K562 treated with DMSO at 1 percent for 48 hours (cell line): ENCODE results near the gene CXXC1. TPM values are rescaled to one million over a fixed set of nuclear protein-coding genes. Genes with fewer than 3 reads are reported as not detected.

Experiments used
- total RNA-seq: library from RNA; unstranded; fragments of 300-600 nt; gene quantifications from 2 replicates; pipeline ENCODE4 v1.2.3, GENCODE V29; 2022; ENCODE audit warnings: low replicate concordance; ENCODE audit errors: extremely low read depth

Gene CXXC1
- total RNA-seq: not detected in 2 replicates

DNA sequence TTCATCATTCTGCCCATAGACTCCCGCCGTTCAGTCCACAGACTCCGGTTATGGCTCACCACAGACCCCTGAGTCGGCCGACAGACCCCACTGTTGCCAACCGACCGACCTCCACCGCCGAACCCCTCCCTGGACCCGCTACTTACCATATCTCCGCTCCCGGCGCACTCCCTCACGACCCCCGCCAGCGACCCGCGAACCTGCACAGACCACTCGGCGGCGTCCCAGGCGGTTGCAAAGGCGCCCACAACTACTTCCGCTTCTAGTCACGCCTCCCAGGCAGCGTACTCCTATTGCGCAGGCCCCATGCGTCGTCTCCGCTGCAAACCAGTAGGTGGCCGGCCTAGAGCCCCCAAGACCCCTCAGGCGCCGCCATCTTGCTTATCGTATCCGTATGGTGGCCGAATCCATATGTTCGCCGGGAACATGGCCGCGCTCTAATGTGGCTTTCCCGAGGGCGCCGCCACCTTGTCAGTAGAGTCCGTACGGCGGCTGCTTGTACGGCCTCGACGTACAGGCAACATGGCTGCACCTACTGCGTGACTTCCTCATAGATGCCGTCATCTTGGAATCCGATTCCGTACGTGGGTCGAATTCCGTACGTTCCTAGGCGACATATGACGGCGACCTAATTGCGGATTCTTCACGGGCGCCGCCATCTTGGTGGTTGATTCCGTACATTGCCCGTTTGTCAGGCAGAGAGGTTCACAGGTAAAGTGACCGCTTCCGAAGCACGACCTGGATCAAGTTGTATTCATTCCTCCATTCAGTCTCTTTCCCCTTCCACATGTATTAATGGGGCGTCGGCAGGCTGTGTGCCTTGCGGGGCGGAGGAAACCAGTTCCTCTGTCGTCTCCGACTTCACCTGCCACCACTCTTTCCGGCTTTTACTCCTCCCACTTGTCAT, at the start of gene CXXC1:
TSS of gene CXXC1 (minus strand) at position 252 of the 907 bp plus-strand sequence. CDS start at position 149, 103 bp downstream.

DNA sequence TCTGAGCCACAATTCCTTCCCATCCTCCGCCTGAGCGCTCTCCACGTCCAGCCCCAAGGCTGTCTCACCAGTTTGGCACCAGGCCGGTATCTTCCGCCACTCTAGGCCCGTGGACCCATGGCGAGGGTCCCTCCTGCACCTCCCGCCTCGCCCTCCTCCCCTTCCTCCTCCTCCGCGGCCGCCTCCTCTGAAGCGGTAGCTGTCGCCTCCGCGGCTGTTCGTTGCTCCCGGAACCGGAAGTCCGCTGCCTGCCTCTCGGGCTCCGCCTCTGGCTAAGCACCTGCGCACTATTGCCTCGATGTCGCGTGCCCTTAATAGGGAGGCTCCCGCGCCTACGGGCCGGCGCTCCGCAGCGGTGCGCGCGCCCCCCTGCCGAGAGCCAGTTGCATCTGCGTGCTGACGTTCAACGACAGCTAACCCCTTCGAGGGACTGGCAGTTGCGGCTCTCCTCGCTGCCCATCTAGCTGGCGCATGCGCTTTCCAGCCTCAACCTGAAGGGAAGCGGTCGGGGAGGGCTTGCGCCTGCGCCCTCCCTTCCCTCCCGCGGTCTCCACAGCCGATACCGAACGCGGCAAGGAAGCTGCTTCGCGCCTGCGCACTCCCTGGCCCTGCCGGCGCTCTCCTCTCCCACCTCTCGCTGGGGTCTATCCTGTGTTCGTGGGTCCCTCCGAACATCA, 6.1 kb downstream of the CXXC1 start, which contains the start of gene MBD1:
TSS of gene MBD1 (minus strand) at position 229 of the 677 bp plus-strand sequence. CDS start 1,531 bp downstream, outside the sequence.

GRCh38 chr18:50266248-50266704, 21.2 kb downstream of the CXXC1 start, which contains the start of gene CFAP53:
Gene CFAP53 (minus strand): TSS chr18:50266495. CDS start chr18:50266404, 91 bp downstream.

Other genes with a start within 250 kb of the CXXC1 start
- not detected in 2 replicates for gene MYO5B, start 92.5 kb downstream of the CXXC1 start, total RNA-seq
- gene CFAP53, start 21.2 kb downstream of the CXXC1 start, total RNA-seq: not detected in 2 replicates
- gene MBD1, start 6.2 kb downstream of the CXXC1 start, total RNA-seq: not detected in 2 replicates
- not detected in 2 replicates for gene SKA1, start 87.4 kb upstream of the CXXC1 start, total RNA-seq